Erythroblast (primary cell): Measurements from ENCODE around the gene ZNF446.

Source experiments
- GATA1 ChIP-seq: IDR thresholded peaks from 2 replicates; pipeline ENCODE4 v1.6.1; 2011; ENCODE audit warnings: low read depth, mild to moderate bottlenecking, control low read depth, low read length, moderate library complexity
- POLR2A ChIP-seq: IDR thresholded peaks from 2 replicates; pipeline ENCODE4 v1.6.1; 2011; ENCODE audit warnings: mild to moderate bottlenecking, low read length

- TF ChIP-seq POLR2A (no peak), GATA1 (no peak)
Measured at GRCh38 chr19:58468216-58468839, 7.8 kb upstream of the ZNF446 start.
